GM18520 (cell line): ENCODE measurements around the gene C1S.
A peak's percentile ranks its signal among the peaks of the same experiment; 100 is the strongest.
"Not testable (repeated sequence)": the region's sequence is repeated elsewhere in the genome, so short reads cannot be mapped to it uniquely, and the experiment has no call there.

ENCODE experiments used
- ATAC-seq: cut with Tn5 transposase; IDR thresholded peaks from one replicate; pipeline ENCODE4 v1.9.1; 2021; ENCODE audit not compliant: unreplicated experiment

C1S gene

DNA sequence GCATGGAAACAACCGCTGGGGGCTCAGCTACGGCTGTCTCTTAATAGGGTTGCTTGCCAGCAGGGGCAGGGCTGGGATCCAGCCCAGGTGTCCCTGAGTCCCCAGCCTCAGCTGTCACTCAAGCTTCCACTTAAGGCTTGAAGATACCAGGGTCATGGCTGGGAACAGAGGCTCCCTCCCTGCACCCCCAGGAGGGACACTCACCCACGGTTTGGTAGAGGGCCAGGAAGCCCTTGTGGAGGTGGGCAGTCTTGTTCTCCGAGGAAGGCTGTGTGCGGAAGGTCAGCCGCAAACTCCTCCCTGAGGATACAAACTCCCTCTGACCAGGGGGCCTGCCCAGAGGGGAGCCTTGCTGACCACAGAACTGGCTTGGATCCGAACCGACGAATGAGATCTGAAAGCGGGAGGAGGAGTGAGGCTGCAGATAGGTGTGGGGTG is 41.2 kb downstream of the C1S start:
- ATAC-seq, result no peak

DNA sequence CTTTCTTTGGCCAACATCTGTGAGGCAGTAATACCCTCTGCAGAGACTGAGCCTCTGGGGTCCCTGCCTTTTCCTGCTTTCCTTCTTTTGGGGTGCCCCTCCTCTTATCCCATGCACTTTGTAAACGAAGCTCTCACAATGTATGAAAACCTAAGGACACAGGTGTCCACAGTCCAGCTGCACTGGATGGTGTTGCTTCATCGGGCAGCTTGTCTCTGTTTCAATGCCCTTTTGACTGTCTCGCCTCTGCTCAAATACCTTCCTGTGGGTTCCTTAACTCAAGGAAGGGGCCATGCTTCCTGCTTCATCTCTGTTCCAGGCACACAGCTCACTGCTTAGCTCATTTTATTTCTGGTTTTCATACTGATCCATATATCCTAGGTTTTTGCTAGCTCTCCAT is 42.1 kb downstream of the C1S start:
- no peak for ATAC-seq

DNA sequence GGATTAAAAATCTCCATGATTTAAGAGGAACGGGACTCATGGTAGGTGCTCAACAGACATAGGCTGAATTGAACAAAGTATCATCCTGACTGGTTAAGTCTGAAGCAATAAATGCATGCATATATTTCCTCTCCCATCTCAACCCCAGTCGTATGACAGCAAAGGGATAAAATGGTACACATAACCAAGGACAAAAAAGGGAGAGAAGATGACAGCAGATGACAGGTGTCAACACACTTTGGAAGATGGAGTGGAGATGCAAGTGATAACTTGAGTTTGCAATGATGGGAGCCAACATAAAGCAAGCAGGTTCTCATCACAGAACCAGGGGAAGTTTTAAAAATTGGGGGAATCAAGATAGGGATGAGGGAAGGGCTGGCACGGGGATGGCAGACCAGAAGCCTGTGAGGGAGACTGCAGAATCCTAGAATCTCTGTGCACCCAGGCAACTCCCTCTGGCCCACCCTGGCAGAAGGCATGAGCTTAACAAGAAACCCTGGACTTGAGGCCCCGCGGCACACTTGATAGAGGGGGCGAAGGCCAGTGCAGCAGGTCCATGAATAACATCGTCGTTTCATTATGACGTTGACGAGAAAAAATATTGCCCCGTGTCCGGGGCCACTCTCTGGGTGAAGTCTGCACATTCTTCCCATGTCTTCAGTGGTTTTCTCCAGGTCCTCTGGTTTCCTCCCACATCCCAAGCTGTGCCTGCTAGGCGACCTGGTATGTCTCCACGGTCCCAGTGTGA is 43.5 kb downstream of the C1S start:
- ATAC-seq, result no peak

DNA sequence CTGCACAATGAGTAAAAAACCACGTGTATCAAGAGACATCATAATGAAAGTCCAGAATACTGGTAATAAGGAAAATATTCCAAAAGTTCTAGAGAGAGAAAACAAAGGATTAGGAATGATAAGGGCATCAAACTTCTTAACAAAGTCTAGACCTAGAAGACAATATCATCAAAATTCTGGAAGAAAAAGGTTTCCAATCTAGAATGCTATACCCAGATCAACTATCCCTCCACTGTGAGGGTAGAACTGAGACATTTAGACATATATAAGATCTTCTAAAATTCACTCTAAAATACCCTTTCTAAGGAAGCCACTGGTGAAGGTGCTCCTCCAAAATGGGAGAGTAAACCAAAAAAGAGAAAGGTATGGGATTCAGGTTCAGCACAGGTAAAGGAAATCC is 45.6 kb downstream of the C1S start:
- ATAC-seq, result no peak

DNA sequence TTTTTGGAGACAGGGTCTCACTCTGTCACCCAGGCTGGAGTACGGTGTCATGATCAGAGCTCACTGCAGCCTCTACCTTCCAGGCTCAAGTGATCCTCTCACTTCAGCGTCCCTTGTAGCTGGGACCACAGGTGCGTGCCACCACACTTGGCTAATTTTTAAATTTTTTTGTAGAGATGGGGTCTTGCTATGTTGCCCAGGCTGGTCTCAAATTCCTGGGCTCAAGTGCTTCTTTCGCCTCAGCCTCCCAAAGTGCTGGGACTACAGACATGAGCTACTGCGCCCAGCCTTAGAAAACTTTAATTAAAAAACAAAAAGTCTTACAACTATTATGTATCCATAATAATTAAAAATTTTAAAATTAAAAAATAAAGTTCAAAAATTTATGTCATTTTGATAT is 46.7 kb downstream of the C1S start:
- ATAC-seq, result not testable (repeated sequence)

DNA sequence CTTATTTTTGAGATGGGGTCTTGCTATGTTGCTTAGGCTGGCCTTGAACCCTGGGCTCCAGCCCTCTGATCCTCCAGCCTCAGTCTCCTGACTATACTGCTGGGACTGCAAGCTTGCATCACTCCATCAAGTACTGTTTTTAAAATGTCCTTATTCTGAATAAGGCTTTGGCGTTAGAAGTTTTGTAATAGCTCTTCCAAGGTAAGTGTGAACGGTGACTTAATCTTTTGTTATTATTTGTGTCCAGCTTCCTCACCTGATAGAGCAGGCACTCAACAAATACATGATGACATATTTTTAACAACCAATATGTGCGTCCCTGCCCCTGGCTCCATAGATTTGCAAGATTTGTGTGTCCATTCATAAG is 47.1 kb downstream of the C1S start:
- ATAC-seq, result no peak

DNA sequence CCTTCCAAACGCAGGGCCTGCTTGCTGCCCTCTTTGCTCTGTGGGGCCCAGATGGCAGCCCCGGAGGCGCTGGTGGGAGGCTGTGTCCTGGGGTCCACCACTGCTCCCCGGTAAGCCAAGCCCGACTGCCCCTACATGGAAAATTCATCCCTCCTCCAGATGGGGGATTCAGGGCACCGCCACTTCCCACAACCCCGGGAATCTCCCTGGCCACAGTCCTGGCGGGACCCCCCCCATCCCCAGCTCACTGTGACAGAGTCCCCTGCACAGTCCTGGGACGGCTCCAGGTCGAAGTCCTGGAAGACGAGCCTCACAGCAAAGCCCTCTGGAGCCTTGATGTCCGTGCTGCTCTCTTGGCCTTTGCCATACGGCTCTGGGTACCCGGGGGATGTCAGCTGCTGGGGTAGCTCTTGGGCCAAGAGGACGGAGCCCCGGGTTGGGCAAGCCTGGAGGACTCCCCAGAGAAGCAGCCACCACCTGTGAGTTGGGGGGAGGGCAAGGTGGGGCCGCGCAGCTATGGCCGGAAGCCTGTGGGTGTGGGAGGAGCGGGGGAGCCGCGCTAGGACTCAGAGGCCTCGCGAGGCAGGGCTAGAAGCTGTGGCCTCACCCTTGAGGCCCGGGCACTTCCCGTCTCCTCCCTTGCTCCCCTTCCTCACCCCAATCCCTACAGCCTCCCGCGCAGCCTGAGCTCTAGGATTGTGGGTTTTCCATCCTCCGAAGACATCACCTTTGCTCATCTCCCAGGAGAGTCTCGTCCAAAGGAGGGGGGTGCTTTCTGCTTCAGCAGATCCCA is 47.7 kb downstream of the C1S start:
- peak; percentile 65 for ATAC-seq

DNA sequence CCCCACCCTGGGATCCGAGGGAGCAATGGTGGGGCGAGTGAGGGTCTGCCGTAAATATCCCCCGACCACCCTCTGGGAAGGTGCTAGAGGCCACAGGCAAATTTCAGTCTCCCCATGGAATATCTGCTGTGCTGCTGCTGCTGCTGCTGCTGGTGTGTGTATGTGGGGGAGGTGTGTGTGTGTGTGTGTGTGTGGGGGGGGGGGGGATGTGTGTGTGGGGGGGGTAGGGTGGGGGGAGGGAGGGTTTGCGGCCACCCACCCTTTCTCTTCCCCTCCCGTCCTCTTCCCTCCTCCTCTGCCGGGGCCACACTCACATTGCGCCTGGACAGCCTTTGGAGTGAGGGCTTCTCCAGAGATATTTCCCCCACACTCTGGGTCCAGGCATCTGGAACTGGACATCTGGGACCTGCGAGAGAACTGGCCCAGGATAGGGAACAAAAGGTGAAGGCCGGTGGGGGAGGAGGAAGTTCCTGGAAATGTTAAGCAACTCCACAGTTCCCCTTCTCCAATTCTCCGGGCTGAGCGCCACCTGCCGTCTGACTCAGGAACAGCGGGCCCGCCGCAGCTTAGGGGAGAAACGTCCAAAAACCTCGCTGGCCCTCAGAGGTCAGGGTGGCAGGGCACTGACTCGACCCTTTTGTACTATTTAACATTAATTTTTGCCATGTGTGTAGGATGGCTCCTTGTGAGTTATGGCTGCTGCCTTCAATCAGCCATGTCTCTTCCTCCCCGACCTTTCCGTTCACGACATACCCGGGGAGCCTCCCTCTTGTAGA is 48.5 kb downstream of the C1S start, which contains the start of gene C1RL:
Gene C1RL, minus strand, starts transcription at position 419 of the 776 bp plus-strand sequence. Its CDS starts 34 bp downstream, at position 385.
- no peak for ATAC-seq

DNA sequence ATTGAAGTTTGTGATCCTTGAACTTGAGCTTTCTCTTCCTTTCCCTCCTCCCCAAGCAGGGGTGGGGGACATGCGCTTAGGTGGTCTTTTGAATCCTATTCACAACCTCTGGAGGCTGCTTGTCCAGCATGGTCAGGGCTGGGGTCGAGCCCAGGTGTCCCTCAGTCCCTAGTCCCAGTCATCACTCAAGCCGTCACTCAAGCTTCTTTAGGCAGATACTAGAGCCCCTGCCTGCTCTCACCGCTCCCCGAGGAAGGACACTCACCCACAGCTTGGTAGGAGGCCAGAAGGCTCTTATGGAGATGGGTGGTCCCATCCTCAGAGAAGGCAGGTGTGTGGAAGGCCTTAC is 49.0 kb downstream of the C1S start:
- ATAC-seq, result no peak

DNA sequence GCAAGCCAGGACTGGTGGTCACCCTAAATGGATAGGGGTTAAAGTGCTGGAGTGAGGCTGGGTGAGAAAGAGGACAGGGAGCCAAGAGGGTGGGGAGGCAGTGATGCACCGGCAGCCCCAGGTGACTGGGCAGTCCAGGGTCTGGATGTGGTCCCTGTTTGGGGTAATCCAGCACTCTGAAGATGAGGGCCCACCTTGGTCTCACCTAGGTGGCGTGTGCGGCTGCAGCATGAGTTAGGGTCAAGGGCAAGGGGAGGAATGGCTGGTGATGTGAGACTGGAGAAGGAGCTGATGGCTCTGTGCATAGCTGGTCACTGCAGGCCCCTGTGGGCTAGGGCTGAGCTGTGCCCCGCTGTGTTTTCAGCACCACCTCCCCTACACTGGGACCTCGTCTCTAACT is 50.1 kb downstream of the C1S start:
- ATAC-seq, result no peak

DNA sequence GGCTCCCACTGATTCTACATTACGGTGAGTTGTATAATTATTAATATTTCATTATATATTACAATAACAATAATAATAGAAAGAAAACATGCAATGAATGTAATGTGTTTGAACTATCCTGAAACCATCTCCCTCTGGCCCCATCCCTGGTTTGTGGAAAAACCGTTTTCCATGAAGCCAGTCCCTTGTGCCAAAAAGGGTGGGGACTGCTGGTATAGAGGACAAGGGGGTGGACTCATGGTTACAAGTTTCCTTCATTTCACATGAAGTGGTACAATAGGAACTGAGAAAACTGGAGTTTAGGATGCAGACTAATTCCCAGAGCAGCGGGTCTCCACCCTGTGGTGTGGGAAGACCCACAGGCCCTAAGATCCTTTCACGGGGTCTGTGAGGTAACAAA is 51.5 kb downstream of the C1S start:
- ATAC-seq, result no peak

DNA sequence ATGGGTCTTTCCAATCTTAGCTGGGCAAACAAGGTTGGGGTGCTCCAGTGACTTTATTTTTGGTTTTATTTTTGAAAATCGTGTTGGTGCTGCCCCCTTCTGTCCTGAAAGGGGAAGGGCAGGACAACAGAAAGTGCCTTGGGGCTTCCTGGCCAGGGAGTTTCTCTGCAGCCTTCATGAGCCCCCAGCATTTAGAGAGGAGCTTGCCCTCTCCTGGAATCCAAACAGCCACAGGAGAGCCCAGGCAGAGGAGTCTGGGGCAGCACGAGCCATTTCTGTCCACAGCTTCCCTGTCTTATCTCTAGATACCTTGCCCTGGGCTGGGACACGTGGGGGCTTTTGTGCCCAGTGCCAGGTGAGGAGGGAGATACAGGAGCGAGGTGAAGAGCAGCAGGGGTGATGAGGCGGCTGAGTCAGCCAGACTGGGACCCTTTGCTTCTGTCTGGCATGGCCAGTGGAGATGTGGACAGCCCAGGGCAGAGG is 52.9 kb downstream of the C1S start:
- ATAC-seq, result no peak

DNA sequence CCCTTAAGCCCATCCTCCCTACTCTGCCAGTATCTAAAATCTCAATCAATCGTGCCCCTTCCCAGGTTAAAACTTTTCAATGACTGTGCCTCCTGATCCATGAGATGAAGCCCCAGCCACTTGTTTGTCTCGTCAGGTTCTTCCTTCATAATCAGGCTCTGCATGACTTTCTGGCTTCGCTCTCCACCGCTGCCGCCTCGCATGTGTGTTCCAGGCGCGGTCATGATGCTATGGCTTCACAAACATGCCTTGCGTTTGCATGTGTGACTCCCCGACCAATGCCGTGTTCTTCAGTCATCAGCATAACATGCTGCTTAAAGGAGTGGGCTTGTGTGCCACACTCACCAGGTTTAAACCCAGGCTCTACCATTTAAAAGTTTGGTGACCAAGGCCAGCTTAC is 53.5 kb downstream of the C1S start:
- no peak for ATAC-seq

DNA sequence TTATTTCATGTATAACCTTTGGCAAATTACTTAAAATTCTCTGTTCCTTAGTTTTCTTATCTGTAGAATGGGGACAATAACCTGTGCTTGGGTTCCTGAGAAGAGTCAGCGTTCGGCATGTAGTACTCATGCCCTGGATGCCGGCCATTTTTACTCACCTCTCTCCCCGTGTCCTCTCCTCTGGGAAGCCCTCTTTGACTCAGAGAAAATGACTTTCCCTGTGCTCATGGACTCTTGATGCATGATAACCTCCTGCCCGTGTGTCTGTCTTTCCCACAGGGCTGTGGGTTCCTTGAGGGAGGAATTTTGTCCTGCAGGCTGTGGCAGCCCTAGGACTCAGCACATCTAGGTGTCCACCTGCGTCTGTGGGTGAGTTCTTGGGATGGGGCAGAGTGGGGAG is 54.3 kb downstream of the C1S start:
- no peak for ATAC-seq

DNA sequence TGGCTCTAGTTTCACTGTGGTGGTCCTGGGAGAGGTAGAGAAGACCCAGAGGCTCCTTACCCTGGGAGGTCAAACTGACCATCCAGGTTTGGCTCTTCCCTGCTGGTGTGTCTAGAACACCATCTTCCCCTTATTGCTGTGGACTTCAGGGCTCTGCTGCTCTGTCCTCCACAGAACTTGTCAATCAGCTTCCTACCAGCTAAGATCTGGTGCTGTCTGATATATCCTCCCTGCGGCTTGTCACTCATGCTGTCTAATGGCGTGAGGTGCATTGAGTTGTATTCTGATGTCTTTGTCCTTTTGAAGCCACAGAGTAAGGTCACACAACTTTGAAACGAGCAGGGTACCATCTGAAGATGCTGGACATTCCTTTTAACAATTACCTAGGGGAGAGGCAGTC is 55.7 kb downstream of the C1S start:
- ATAC-seq, result no peak

DNA sequence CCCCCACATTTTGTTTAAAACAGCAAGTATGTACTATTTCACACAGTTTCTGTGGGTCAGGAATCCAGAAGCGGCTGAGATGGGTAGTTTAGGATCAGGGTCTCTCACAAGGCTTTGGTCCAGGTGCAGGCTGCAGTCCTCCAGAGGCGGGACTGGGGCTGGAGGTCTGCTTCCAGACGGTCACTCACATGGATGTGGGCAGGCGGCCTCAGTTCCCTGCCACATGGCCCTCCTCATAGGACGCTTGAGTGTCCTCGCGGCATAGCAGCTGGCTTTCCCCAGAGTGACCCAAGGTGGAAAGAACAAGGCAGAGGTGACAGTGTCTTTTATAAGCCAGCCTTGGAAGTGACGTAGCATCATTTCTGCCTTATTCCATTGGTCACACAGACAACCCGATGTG is 56.4 kb downstream of the C1S start:
- ATAC-seq, result no peak

DNA sequence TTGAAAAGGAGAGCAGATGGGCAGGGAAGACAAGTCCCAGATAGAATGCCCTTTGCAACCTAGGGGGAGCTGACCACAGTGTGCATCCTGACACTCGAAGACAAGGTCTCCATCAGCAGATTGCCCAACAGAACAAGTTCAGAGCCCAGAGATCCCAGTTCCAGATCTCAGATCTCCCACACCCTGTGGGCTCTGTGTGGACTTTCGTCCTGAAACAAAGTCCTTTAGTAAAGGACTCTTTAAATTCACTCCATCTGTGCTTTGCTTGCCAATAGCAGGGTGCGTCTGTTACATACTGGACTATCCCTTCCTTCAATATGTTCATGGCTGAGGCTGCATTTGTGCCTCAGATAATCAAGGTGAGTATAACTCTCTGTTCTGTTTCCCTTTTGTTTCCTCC is 57.2 kb downstream of the C1S start:
- no peak for ATAC-seq

DNA sequence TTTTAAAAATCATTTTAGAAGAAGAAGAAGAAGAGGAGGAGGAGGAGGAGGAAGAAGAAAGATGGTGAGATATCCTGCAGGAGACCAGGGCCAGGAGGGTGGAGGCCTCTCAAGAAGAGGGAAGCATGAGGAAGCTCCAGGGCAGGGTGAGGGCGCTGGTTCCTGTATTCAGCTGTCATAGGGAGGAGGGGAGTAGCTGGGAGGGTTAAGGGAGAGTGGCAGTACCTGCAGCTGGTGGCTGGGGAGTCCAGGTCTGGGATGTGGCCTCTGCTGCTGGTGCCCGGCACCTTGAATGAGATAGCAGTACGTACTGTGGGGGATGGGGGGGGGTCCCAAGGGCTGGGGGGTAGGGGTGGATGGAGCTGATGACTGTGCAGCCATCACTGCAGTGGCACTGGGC is 58.4 kb downstream of the C1S start:
- ATAC-seq, result no peak

DNA sequence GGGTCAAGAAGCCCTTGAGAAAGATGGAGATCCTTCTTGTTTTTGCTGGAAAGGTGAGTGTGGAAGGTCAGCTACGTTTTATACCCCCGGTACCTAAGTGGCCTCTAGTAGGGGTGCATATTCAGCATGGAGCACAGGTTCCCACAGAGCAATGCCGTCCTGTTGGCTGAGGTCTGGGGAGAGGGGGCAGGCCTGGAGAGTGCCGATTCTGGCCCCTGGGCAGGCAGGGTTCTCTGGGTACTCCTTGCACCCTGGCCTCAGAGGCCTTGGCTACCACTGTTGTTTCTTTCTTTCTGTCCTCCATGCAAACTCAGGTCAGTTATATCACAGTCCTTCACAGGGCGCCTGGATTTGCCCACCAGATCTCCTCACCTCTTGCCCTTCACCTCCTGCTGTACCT is 59.6 kb downstream of the C1S start:
- no peak for ATAC-seq
